Measurements from ENCODE around the gene TIPRL.

- TF ChIP-seq CTCF (IDR thresholded peaks at IDR 0.05) (no peak), POLR2A (IDR thresholded peaks at IDR 0.05) (no peak)
Measured at GRCh38 chr1:168195199-168196135, 16.7 kb downstream of the TIPRL start.

Measured in esophagus squamous epithelium (tissue), 4 donors.